SK-N-SH (cell line): Measurements from ENCODE around the gene DNAH10. TPM values are rescaled to one million over a fixed set of nuclear protein-coding genes. Genes with fewer than 3 reads are reported as not detected.

Source experiments
- CTCF ChIA-PET: fragments of 300-600, 350-600 bp; formaldehyde crosslinking; extraction: SDS; loops from one replicate; lab custom pipeline; 2021; lab: Yijun Ruan, JAX
- POLR2A ChIA-PET: fragments of 350-600 bp; sonication (Branson Sonifier 250); formaldehyde crosslinking; extraction: SDS; loops from one replicate; lab custom pipeline; 2020; ENCODE audit warnings: antibody characterized with exemption, inconsistent platforms; lab: Yijun Ruan, JAX
- DNase-seq: peaks from one replicate; pipeline ENCODE4 v3.0.0; 2012
- H2AFZ ChIP-seq: fragments of 200-600 bp; sonication (generic); 2 replicates; pipeline ENCODE4 v1.8.1; 2016; ENCODE audit warnings: antibody characterized with exemption, mild to moderate bottlenecking, low read depth
- H3F3A ChIP-seq: fragments of 200-600 bp; sonication (generic); replicated peaks from 2 replicates; pipeline ENCODE3; 2016; ENCODE audit warnings: antibody characterized with exemption, mild to moderate bottlenecking; ENCODE audit not compliant: insufficient read depth
- H3K27ac ChIP-seq, 2 experiments: fragments of 200-500 bp in 1 of 2; fragments of 200-600 bp in 1 of 2; sonication (Bioruptor generic) in 1 of 2; sonication (generic), shearing (Covaris generic) in 1 of 2; 2 replicates each; pipeline versions ENCODE4 v1.5.1 to v1.6.1; 2014 to 2016; ENCODE audit warnings: low read depth in 2 of 2, inconsistent platforms in 1 of 2, low read length in 1 of 2, mild to moderate bottlenecking in 1 of 2, mixed read lengths in 1 of 2
- H3K27me3 ChIP-seq: fragments of 200-600 bp; sonication (generic), shearing (Covaris generic); 2 replicates; pipeline ENCODE4 v1.6.1; 2016; ENCODE audit warnings: mixed run types; ENCODE audit not compliant: insufficient read depth
- H3K36me3 ChIP-seq, 2 experiments: fragments of 200-500 bp in 1 of 2; fragments of 200-600 bp in 1 of 2; sonication (Bioruptor generic) in 1 of 2; sonication (generic) in 1 of 2; replicated peaks in 1 of 2; 2 replicates each; pipeline versions ENCODE3 to v1.5.1; 2014 to 2016; ENCODE audit warnings: low read length in 1 of 2, mild to moderate bottlenecking in 1 of 2; ENCODE audit not compliant: insufficient read depth in 2 of 2, control insufficient read depth in 1 of 2
- H3K4me1 ChIP-seq, 2 experiments: fragments of 200-500 bp in 1 of 2; fragments of 200-600 bp in 1 of 2; sonication (Bioruptor generic) in 1 of 2; sonication (generic), shearing (Covaris generic) in 1 of 2; 2 replicates each; pipeline versions ENCODE4 v1.5.1 to v1.6.1; 2014 to 2016; ENCODE audit warnings: low read depth in 1 of 2, low read length in 1 of 2, mixed run types in 1 of 2; ENCODE audit not compliant: insufficient read depth in 2 of 2, control insufficient read depth in 1 of 2
- H3K4me2 ChIP-seq: fragments of 200-600 bp; sonication (generic), shearing (Covaris generic); 2 replicates; pipeline ENCODE4 v1.6.1; 2017; ENCODE audit warnings: mixed run types
- H3K4me3 ChIP-seq, 2 experiments: fragments of 200-500 bp in 1 of 2; fragments of 200-600 bp in 1 of 2; sonication (Bioruptor generic) in 1 of 2; sonication (generic), shearing (Covaris generic) in 1 of 2; 2 replicates each; pipeline versions ENCODE4 v1.5.1 to v1.8.1; 2014 to 2016; ENCODE audit warnings: low read depth in 2 of 2, inconsistent platforms in 1 of 2, low read length in 1 of 2, mild to moderate bottlenecking in 1 of 2, mixed read lengths in 1 of 2, moderate library complexity in 1 of 2
- H3K79me2 ChIP-seq: fragments of 200-600 bp; sonication (generic); 2 replicates; pipeline ENCODE4 v1.8.1; 2017; ENCODE audit warnings: mild to moderate bottlenecking; ENCODE audit not compliant: insufficient read depth
- H3K9ac ChIP-seq: fragments of 200-600 bp; sonication (generic); 2 replicates; pipeline ENCODE4 v1.6.1; 2017; ENCODE audit warnings: mixed run types
- H3K9me2 ChIP-seq: fragments of 200-600 bp; sonication (generic); 2 replicates; pipeline ENCODE4 v1.6.1; 2017; ENCODE audit warnings: mixed run types
- H3K9me3 ChIP-seq: fragments of 200-600 bp; sonication (generic); 2 replicates; pipeline ENCODE4 v1.6.1; 2017; ENCODE audit warnings: mixed run types, mild to moderate bottlenecking, moderate library complexity
- H4K20me1 ChIP-seq: fragments of 200-600 bp; sonication (generic); 2 replicates; pipeline ENCODE4 v1.6.1; 2017; ENCODE audit warnings: mild to moderate bottlenecking, mixed run types; ENCODE audit not compliant: insufficient read depth
- CHD2 ChIP-seq: fragments of 150-350 bp; IDR thresholded peaks from 2 replicates; pipeline ENCODE4 v1.6.1; 2018; ENCODE audit warnings: low read length; ENCODE audit not compliant: partially characterized antibody
- ELF1 ChIP-seq: IDR thresholded peaks from 2 replicates; pipeline ENCODE4 v1.4.0; 2012
- FOSL2 ChIP-seq: IDR thresholded peaks from 2 replicates; pipeline ENCODE4 v1.4.0; 2012; ENCODE audit warnings: low read depth, mild to moderate bottlenecking, moderate library complexity, borderline replicate concordance
- GABPA ChIP-seq: IDR thresholded peaks from 2 replicates; pipeline ENCODE4 v1.4.0; 2012; ENCODE audit warnings: low read depth, mild to moderate bottlenecking
- GATA2 ChIP-seq: sonication (generic); formaldehyde crosslinking; IDR thresholded peaks from 2 replicates; pipeline ENCODE4 v1.5.0; 2020; ENCODE audit warnings: mild to moderate bottlenecking, missing genetic modification reagents
- JUND ChIP-seq: IDR thresholded peaks from 2 replicates; pipeline ENCODE4 v1.4.0; 2012
- MXI1 ChIP-seq: IDR thresholded peaks from 2 replicates; pipeline ENCODE4 v1.6.1; 2012; ENCODE audit warnings: mild to moderate bottlenecking, low read depth, low read length, improper control_type of control experiment
- NFIC ChIP-seq: IDR thresholded peaks from 2 replicates; pipeline ENCODE4 v1.4.0; 2012; ENCODE audit warnings: borderline replicate concordance
- POLR2AphosphoS5 ChIP-seq: IDR thresholded peaks from 2 replicates; pipeline ENCODE4 v1.6.1; 2012; ENCODE audit warnings: low read depth, low read length
- RCOR1 ChIP-seq: fragments of 150-350 bp; IDR thresholded peaks from 2 replicates; pipeline ENCODE4 v1.6.1; 2017; ENCODE audit warnings: antibody characterized with exemption, low read length
- REST ChIP-seq: IDR thresholded peaks from 2 replicates; pipeline ENCODE4 v1.6.1; 2012; ENCODE audit warnings: mild to moderate bottlenecking, low read depth, low read length, moderate library complexity
- SIN3A ChIP-seq: IDR thresholded peaks from 2 replicates; pipeline ENCODE4 v1.6.1; 2012; ENCODE audit warnings: low read depth, mild to moderate bottlenecking, low read length, moderate library complexity, borderline replicate concordance
- TCF12 ChIP-seq: IDR thresholded peaks from 2 replicates; pipeline ENCODE4 v1.4.0; 2012
- TEAD4 ChIP-seq: IDR thresholded peaks from 2 replicates; pipeline ENCODE4 v1.4.0; 2012; ENCODE audit warnings: mild to moderate bottlenecking, borderline replicate concordance; ENCODE audit not compliant: insufficient read depth
- YY1 ChIP-seq: IDR thresholded peaks from 2 replicates; pipeline ENCODE4 v1.4.0; 2012; ENCODE audit warnings: low read depth, mild to moderate bottlenecking
- WGBS: methylation state at CpG from one replicate; pipeline ENCODE4 v1.1.6; 2017; ENCODE audit warnings: low lambda C conversion rate; 5-methylcytosine and 5-hydroxymethylcytosine counted together
- polyA plus RNA-seq, 3 experiments: library from polyadenylated mRNA; depleted of rRNA; stranded (reverse); fragments of >200 nt; gene quantifications; 2 replicates each; pipeline ENCODE4 v1.2.3, GENCODE V29; 2012
- TF ChIP-seq, protein P1 (sequence below): IDR thresholded peaks from 2 replicates; pipeline ENCODE4; 2012
- TF ChIP-seq, protein P2 (sequence below): fragments of 150-350 bp; IDR thresholded peaks from 2 replicates; pipeline ENCODE4 v1.6.1; 2016; ENCODE audit warnings: mild to moderate bottlenecking, low read depth, low read length
- TF ChIP-seq, protein P3 (sequence below): fragments of 150-350 bp; IDR thresholded peaks from 2 replicates; pipeline ENCODE4 v1.6.1; 2017; ENCODE audit warnings: antibody characterized with exemption, low read length, low read depth, borderline replicate concordance

DNAH10 gene
- polyA plus RNA-seq, 1 of the 3 experiments (the other 2 are of a cell fraction), result 0.13 TPM

- H3K36me3 ChIP-seq, result no peaks in the 10 kb centered on the region
- no peak for DNase-seq
- H3K9me3 ChIP-seq, result no peaks in the 10 kb centered on the region
- H3K27ac ChIP-seq, result no peak overlapping the region
- ChIA-PET POLR2A (no interaction called here), CTCF (no interaction called here)
- no peaks in the 10 kb centered on the region for H3K9me2 ChIP-seq
- H3K4me3 ChIP-seq, result no peak overlapping the region
- no peak overlapping the region for H3K9ac ChIP-seq
- WGBS, result 61% methylated on average over 4 of the region's 4 CpGs
- no peak overlapping the region for H3K4me2 ChIP-seq
- TF ChIP-seq TEAD4 (no peak), RCOR1 (no peak), GATA2 (CRISPR knock-in tag) (no peak)
- no peaks in the 10 kb centered on the region for H3K79me2 ChIP-seq
- H2AFZ ChIP-seq, result no peak overlapping the region
- H3K4me1 ChIP-seq, result no peaks in the 10 kb centered on the region; a peak in 1 of 4 replicates
- no peaks in the 10 kb centered on the region for H3K27me3 ChIP-seq
- H3F3A ChIP-seq, result no peaks in the 10 kb centered on the region
- H4K20me1 ChIP-seq, result no peaks in the 10 kb centered on the region
Measured at GRCh38 chr12:123924539-123924938, 162.4 kb downstream of the DNAH10 start.

DNA sequence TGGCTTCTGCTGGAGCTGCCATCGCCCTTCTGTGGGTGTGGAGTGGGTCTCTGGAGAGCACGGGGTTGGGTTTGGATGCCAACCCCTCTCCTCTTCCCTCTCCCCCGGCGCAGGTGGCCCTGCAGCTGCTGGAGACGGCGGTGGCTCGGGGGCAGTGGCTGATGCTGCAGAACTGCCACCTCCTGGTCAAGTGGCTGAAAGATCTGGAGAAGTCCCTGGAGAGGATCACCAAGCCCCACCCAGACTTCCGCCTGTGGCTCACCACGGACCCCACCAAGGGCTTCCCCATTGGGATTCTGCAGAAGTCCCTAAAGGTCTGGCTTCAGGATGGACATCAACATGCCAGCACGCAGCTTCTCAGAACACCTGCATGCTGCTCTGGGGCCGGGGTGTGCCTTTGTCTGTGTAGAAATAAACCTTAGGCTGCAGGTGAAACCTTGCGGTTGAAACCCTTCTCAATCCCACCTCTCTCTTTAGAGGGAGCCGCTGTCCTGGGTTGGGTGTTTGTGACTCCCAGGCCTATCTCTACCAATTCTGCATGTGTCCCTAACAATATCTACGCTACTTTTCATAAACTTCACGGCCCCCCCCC is 166.3 kb downstream of the DNAH10 start:
- Histone ChIP-seq H3K9me2 (no peaks in the 10 kb centered on the region), H3F3A (no peaks in the 10 kb centered on the region), H2AFZ (no peak overlapping the region), H3K27ac (no peak overlapping the region), H3K9ac (no peak overlapping the region), H3K4me2 (no peak overlapping the region), H4K20me1 (no peaks in the 10 kb centered on the region), H3K4me3 (no peak overlapping the region), H3K4me1 (no peaks in the 10 kb centered on the region; a peak in 1 of 4 replicates), H3K9me3 (no peaks in the 10 kb centered on the region), H3K79me2 (no peaks in the 10 kb centered on the region), H3K36me3 (no peaks in the 10 kb centered on the region), H3K27me3 (no peaks in the 10 kb centered on the region)
- DNase-seq, result no peak
- 71% methylated on average over 9 of the region's 15 CpGs for WGBS
- TF ChIP-seq, protein P1, sequence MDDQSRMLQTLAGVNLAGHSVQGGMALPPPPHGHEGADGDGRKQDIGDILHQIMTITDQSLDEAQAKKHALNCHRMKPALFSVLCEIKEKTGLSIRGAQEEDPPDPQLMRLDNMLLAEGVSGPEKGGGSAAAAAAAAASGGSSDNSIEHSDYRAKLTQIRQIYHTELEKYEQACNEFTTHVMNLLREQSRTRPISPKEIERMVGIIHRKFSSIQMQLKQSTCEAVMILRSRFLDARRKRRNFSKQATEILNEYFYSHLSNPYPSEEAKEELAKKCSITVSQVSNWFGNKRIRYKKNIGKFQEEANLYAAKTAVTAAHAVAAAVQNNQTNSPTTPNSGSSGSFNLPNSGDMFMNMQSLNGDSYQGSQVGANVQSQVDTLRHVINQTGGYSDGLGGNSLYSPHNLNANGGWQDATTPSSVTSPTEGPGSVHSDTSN, result no peak
- TF ChIP-seq POLR2AphosphoS5, result no peak
- no peak for TF ChIP-seq REST
- no peak for TF ChIP-seq GABPA
- TF ChIP-seq NFIC, result no peak
- TF ChIP-seq YY1, result no peak
- TF ChIP-seq, protein P2, sequence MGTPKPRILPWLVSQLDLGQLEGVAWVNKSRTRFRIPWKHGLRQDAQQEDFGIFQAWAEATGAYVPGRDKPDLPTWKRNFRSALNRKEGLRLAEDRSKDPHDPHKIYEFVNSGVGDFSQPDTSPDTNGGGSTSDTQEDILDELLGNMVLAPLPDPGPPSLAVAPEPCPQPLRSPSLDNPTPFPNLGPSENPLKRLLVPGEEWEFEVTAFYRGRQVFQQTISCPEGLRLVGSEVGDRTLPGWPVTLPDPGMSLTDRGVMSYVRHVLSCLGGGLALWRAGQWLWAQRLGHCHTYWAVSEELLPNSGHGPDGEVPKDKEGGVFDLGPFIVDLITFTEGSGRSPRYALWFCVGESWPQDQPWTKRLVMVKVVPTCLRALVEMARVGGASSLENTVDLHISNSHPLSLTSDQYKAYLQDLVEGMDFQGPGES, result no peak
- TF ChIP-seq RCOR1, result no peak
- no peak for TF ChIP-seq CHD2
- TF ChIP-seq MXI1, result no peak
- TF ChIP-seq, protein P3, sequence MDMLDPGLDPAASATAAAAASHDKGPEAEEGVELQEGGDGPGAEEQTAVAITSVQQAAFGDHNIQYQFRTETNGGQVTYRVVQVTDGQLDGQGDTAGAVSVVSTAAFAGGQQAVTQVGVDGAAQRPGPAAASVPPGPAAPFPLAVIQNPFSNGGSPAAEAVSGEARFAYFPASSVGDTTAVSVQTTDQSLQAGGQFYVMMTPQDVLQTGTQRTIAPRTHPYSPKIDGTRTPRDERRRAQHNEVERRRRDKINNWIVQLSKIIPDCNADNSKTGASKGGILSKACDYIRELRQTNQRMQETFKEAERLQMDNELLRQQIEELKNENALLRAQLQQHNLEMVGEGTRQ, result no peak
- no peak for TF ChIP-seq FOSL2
- no peak for TF ChIP-seq ELF1
- TF ChIP-seq JUND, result no peak
- TF ChIP-seq SIN3A, result no peak
- TF ChIP-seq TCF12, result no peak
- CTCF ChIA-PET, result interaction anchor here (1.3 kb wide), 1 partner anchor 10 kb away, joined by 7 read pairs; no protein-coding TSS in a partner anchor
- POLR2A ChIA-PET, result no interaction called here
